Transverse colon (tissue), 3 donors: ENCODE results near the gene DNMBP.

Experiments
- EP300 ChIP-seq: sonication (generic); formaldehyde crosslinking; IDR thresholded peaks from one replicate; pipeline ENCODE4 v1.6.1; 2017; ENCODE audit warnings: antibody characterized with exemption, low read depth
- TF ChIP-seq, protein P1 (sequence below), 5 experiments: fragments of 200-600 bp in 3 of 5; fragments of 450-650 bp in 2 of 5; sonication (generic) in 3 of 5; IDR thresholded peaks; 1 replicate in 2 of 5; 2 replicates in 3 of 5; pipeline ENCODE4 v1.5.1; 2016 to 2017; ENCODE audit warnings: antibody characterized with exemption in 5 of 5, inconsistent platforms in 3 of 5, mild to moderate bottlenecking in 2 of 5, moderate library complexity in 1 of 5

DNA sequence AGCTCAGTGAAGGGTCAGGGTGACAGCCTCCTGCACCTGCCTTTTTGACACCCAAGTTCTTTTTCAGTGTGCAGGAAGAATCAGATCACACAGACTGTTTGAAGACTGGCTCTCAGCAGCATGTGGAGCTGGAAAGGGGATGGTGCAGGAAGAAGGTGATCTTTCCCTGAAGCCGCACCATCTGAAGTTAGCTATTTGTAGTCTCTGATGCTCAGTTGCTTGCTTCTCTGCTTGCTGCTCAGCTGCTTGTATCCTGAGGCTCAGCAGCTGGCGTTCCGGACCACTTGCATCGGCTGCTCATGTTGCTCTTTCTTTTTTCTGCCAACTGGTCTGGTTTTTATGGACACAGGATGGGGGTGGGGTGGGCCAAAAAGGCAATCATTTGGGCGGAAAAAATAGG lies 15.8 kb upstream of the DNMBP start:
- TF ChIP-seq, protein P1, sequence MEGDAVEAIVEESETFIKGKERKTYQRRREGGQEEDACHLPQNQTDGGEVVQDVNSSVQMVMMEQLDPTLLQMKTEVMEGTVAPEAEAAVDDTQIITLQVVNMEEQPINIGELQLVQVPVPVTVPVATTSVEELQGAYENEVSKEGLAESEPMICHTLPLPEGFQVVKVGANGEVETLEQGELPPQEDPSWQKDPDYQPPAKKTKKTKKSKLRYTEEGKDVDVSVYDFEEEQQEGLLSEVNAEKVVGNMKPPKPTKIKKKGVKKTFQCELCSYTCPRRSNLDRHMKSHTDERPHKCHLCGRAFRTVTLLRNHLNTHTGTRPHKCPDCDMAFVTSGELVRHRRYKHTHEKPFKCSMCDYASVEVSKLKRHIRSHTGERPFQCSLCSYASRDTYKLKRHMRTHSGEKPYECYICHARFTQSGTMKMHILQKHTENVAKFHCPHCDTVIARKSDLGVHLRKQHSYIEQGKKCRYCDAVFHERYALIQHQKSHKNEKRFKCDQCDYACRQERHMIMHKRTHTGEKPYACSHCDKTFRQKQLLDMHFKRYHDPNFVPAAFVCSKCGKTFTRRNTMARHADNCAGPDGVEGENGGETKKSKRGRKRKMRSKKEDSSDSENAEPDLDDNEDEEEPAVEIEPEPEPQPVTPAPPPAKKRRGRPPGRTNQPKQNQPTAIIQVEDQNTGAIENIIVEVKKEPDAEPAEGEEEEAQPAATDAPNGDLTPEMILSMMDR (IDR thresholded peaks at IDR 0.05) = no peak
- TF ChIP-seq EP300 = no peak
